ENCODE data around the gene GRID1.
"Not testable (repeated sequence)": the region's sequence is repeated elsewhere in the genome, so short reads cannot be mapped to it uniquely, and the experiment has no call there.

The GRID1 gene

GRCh38 chr10:86256690-86257315, 109.8 kb downstream of the GRID1 start:
- FAIRE-seq (no peak), DNase-seq (ENCODE audit: insufficient read length, low spot score) (no peak)

- DNase-seq (ENCODE audit: insufficient read length, low spot score): no peak
These were observed 111.0 kb downstream of the GRID1 start for GRCh38 chr10:86255405-86256251.

GRCh38 chr10:86254526-86255174, 111.9 kb downstream of the GRID1 start:
- DNase-seq (ENCODE audit: insufficient read length, low spot score) (no peak), FAIRE-seq (no peak)

More at GRCh38 chr10:86255405-86256251, 111.0 kb downstream of the GRID1 start:
- FAIRE-seq: no peak

- no peak for DNase-seq (ENCODE audit: insufficient read length, low spot score)
- FAIRE-seq: no peak
These were observed 112.5 kb downstream of the GRID1 start for GRCh38 chr10:86254081-86254480.

DNA sequence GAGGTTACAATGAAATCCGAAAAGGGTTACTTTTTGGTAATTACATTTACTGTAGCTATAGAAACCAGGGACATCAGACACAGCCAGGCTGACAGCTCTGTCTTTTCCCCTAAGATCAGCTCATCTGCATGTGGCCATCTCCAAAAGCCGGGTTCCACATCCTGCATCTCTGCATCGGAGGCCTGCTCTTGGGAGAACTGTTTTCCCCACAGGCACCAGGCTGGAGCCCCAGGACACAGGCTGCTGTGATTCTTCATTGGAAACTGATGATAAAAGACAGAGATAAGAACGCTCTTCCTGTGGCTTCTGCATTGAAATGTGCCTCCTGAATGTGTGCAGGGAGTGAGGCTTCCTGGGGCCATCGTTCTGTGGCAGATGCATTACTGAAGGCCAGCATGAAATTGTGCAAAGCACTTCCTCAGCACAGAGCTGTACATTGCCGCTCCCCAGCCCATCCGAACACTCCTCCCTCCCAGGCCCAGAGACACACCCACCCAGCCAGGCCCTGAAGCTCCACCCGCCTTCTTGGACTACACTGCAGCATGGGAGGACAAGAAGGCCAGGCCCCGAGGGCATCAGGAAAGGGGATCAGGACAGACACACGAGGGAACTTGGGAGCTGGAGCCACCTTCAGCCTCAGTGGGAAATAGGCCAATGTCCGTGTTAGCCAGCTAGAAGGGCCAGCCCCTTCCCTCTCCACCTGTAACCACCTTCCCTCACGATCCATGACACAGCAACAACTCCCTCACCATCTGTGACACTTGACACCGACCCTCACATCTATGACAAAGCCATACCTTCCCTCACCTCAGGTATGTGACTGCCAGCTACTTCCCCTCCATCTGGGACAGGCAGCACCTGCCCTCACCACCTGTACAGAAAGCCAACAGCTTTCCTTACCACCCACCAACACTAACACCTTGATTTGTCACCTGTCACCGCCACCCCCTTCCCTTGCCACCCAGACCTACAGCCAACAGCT, 113.2 kb downstream of the GRID1 start:
- DNase-seq (ENCODE audit: insufficient read length, low spot score) (no peak), FAIRE-seq (no peak)

DNA sequence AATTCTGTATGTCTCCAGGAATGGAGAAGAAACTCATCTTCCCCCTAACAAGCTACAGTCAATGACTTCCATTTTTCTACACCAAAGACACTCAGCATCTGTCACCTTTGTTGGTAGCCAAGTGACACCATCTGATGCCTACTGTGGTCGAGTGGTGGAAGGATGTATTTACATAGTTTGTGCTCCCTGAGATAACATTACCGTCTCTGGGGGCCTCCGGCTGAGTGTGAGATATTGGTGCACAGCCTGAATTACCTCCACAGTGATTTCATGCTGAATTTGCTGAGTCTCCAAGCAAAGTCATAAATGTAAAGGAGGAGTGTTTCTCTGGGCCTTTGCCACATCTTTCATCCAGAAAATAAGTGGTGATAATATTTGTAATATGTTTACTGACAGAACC, 114.0 kb downstream of the GRID1 start:
- DNase-seq (ENCODE audit: insufficient read length, low spot score): no peak
- no peak for FAIRE-seq

DNA sequence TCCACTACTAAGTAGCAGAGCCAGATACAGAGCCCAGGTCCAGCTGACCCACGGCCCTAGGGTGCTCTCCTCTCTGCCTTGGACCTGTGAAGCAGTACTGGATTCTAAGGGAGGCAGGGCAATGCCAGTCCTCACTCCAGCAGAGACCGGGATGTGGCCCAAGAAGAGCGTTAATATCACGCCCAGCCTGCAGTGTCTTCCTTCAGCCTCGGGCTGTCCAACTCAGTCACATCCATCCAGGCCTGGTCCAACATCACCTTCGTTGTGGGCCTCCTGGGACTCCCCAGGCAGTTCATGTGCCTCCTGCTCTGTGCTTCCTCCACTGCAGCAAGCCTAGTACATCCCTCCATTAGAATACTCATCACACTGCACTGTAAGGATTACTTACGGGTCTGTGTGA, 114.5 kb downstream of the GRID1 start:
- FAIRE-seq (no peak), DNase-seq (ENCODE audit: insufficient read length, low spot score) (no peak)

GRCh38 chr10:86251426-86251825, 115.2 kb downstream of the GRID1 start:
- FAIRE-seq: no peak
- no peak for DNase-seq (ENCODE audit: insufficient read length, low spot score)

DNA sequence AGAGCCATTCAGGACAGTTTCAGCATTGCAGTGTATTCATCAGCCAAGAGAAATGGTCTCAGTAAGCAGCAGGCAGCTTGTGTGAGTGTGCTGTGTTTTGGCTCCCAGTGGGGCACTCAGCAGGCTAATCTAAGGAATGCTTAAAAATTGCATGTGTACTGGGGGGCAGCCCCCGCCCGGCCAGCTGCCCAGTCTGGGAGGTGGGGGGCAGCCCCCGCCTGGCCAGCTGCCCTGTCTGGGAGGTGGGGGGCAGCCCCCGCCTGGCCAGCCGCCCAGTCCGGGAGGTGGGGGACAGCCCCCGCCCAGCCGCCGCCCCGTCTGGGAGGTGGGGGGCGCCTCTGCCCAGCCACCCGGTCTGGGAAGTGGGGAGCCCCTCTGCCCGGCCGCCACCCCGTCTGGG, 116.2 kb downstream of the GRID1 start:
- no peak for DNase-seq (ENCODE audit: insufficient read length, low spot score)
- no peak for FAIRE-seq

DNA sequence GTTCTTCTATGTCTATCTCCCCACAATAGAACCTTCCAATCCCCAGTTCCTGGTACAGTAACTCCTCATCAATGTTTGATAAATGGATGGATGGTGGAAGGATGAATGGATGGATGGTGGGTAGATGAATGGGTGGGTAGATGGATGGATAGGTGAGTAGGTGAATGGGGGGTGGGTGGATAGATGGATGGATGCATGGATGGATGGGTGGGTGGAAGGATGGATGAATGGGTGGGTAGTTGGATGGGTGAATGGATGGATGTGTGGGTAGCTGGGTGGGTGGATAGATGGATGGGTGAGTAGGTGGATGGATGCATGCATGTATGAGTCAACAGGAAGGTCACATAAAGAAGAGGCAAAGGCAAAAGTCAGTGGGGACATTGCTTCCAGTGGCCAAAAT, 116.8 kb downstream of the GRID1 start:
- FAIRE-seq: no peak

DNA sequence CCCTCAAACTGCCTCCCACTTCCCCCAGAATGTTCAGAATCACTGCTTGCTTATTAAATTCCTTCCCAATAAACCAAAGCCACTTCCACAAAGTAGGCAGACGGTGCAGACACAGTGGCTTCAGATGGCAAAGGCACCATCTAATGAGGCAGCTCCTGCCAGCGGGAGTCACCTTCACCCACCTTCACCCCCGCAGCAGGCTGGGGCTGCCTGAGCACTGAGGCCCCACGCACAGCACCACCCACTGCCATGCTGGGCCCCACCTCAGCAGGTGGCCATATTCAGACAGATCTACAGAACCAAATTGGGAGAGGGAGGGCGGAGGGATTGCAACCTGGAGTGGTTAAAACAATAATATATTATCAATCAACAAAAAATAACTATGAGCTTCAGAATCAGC, 118.5 kb downstream of the GRID1 start:
- DNase-seq (ENCODE audit: insufficient read length, low spot score) (no peak), FAIRE-seq (no peak)

More for the DNA sequence above, 116.8 kb downstream of the GRID1 start:
- DNase-seq (ENCODE audit: insufficient read length, low spot score): no peak

DNA sequence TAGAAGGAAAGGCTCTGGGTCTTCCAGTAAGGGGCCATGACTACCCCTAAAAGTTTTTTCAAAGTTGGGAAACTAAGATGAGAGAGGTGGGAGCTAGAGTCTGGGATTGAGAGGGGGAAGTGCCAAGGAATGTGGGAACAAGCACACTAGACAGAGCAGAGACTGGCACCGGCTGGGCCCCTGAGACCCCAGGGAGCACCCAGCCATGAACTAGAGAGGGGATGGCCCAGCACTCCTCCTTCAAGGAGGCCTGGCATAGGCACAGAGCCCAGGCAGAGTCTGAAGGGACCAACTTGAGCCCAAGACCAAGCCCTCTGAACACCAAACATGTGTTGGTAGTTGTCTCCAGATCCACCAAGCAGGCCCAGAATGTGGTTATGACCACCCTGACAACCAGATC, 119.0 kb downstream of the GRID1 start:
- DNase-seq (ENCODE audit: insufficient read length, low spot score) (no peak), FAIRE-seq (no peak)

DNA sequence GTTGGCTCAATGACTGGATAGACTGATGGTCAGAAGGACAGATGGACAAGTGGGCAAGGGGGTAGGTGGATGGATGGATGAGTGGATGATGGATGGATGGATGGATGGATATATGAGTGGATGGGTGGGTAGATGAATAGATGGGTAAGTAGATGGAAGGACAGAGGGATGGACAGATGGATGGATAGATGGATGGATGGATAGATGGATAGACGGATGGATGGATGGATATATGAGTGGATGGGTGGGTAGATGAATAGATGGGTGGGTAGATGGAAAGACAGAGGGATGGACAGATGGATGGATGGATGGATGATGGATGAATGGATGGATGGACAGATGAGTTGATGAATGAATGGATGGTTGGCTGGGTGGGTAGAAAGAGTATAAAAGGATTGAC, 119.5 kb downstream of the GRID1 start:
- DNase-seq (ENCODE audit: insufficient read length, low spot score) (no peak), FAIRE-seq (no peak)

DNA sequence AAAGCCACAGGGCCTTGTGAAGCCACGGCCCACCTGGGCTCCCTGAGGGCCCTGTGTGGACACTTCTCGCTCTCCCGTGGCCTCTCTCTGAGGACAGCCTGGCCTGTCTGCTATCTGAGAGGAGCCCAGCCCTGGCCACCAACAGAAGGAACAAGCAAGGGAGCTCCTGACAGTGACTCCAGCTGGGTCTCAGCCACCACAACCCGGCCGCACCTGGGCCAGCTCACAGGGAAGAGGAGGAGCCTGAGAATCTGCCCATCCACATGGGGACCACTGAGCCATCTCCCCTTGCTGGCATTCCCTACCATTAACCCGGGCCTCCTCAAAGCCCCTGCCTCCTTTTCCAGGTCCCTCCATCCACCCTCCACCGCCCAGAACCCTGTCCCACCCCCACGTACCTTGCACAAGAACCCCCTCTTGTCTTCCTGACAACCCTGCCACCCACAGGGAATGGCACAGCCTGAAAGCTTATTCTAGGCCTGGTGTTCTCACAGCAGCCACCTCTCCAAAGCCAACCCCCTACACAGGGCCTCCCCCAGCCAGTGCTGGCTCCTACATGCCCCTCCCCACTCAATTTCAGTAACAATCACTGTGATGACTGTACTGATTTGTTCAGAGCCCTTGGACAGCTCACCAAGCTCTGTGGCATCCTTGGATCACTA, 120.2 kb downstream of the GRID1 start:
- no peak for FAIRE-seq
- no peak for DNase-seq (ENCODE audit: insufficient read length, low spot score)

DNA sequence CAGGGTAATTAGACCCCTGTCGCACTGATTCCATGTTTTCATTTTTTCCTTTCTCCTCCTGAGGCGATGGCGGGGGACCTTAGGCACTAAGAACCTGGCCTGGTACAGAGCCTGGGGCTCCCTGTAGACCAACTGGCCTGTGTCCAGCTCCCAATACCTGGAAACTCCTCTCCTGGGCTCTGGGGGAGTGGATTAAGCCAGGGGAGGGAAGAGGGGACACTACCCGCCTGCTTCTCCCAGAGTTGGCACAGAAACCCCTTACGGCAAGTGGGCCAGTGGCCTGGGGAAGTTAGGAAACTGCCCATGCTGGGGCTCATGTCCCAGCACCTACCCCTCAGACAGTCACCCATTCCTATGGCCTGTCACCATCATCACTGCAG, 121.6 kb downstream of the GRID1 start:
- DNase-seq (ENCODE audit: insufficient read length, low spot score): no peak
- no peak for FAIRE-seq

- no peak for FAIRE-seq
These were observed 122.1 kb downstream of the GRID1 start for GRCh38 chr10:86244297-86245014.

DNA sequence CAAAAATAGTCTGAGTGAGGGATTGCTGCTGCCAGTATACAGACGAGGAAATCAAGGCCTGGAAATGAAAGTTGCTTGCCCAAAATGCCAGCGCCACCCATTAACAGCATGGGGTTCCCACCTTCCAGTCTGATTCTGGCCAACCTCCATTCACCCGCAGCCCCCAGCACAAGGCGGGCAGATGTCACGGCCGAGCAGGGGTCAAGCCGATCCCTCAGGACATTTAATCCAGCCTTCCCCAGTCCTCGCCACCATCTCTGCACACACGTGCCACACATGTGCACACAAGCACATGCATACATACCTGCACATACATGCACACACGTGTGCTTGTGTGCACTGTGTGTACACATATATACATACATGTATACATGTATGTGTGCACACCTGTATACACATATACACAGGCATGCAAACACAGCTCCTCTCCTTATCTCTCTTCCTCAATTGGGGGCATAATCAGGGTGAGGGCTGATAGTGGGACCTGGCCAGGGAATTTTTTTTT, 122.9 kb downstream of the GRID1 start:
- FAIRE-seq (no peak), DNase-seq (ENCODE audit: insufficient read length, low spot score) (no peak)

More at GRCh38 chr10:86244297-86245014, 122.1 kb downstream of the GRID1 start:
- no peak for DNase-seq (ENCODE audit: insufficient read length, low spot score)

DNA sequence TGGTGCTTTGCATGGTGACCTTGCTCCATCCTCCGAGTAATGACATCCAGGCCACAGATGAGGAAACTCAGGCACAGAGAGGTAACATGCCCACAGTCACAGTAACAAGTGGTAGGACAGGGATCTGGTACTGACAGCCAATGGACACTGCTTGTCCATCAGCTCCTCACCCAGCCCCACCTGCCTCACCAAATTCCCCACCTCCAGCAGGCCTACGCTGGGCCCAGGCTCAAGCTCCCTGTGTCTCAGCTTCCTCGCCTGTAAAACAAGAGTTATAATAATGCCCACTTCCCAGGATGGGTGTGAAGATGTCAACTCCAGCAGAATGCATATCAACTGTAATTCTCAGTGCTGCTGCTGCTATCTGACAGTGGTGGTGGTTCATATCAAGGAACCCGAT, 123.8 kb downstream of the GRID1 start:
- no peak for DNase-seq (ENCODE audit: insufficient read length, low spot score)
- no peak for FAIRE-seq

DNA sequence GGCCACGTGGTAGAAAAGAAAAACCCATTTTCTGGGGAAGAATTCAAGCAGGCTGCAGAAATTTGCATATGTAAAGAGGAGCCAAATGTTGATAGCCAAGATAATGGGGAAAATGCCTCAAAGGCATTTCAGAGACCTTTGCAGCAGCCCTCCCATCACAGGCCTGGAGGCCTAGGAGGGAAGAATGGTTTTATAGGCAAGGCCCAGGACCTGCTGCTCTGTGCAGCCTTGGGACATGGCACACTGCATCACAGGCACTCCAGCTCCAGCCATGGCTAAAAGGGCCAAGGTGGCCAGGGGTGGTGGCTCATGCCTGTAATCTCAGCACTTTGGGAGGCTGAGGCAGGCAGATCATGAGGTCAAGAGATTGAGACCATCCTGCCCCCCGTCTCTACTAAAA, 128.5 kb downstream of the GRID1 start:
- not testable (repeated sequence) for DNase-seq (ENCODE audit: insufficient read length, low spot score); FAIRE-seq

Data from HTR-8/SVneo (cell line).